ENCODE measurements around the gene SLC9A2. TPM values are rescaled to one million over a fixed set of nuclear protein-coding genes. Genes with fewer than 3 reads are reported as not detected.

Gene SLC9A2
- total RNA-seq (ENCODE audit: unreplicated experiment), result not detected
- long read RNA-seq, result 0 reads

DNA sequence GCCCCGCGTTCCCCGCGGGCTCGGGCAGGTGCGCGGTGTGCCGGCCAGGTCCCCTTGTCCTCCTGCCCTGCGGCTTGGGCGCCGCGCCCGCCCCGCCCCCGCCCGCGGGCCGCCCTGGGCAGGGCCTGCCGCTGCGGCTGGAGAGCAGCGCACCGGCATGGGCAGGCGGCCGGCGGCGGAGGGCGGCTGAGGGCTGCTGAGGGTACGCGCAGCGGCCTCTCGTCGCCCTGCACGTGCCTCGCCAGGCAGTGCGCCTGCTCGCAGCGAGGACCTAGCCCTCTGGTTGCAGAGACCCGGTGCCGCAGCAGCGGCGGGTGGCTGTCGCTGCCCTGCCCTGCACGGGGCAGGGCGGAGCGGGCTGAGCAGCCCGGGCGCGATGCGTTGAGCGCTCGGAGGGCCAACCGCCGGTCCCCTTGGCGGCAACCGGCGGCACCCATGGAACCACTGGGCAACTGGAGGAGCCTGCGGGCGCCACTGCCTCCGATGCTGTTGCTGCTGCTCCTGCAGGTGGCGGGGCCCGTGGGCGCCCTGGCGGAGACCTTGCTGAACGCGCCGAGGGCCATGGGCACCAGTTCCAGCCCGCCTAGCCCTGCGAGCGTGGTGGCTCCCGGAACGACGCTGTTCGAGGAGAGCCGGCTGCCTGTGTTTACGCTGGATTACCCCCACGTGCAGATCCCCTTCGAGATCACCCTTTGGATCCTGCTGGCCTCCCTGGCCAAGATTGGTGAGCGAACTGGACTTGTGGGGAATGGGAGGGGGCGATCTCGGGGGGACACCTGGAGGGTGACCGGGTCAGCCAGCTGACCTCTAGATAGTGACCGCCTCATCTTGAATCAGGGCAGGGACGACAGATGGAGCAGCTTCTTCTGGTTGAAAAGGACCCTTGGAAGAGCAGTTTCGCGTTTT is at the start of gene SLC9A2:
TSS of gene SLC9A2 (plus strand) at position 140 of the 906 bp plus-strand sequence. CDS start at position 436, 296 bp downstream.
- DNase-seq, result peak; percentile 70
- no peaks in the 10 kb centered on the region for H3K36me3 Mint-ChIP-seq (ENCODE audit: unreplicated experiment)
- H3K27ac Mint-ChIP-seq (ENCODE audit: unreplicated experiment), result no peak within 1 kb of the TSS
- H3K4me1 Mint-ChIP-seq (ENCODE audit: low read depth, unreplicated experiment), result peaks cover 3% of the 10 kb centered on the region
- peaks cover 15% of the 10 kb centered on the region for H3K27me3 Mint-ChIP-seq (ENCODE audit: unreplicated experiment)
- H3K9me3 Mint-ChIP-seq (ENCODE audit: unreplicated experiment), result peaks cover 6% of the 10 kb centered on the region
- peak within 1 kb of the TSS; percentile 89 for H3K4me3 Mint-ChIP-seq (ENCODE audit: unreplicated experiment)
- TF ChIP-seq, protein P1, sequence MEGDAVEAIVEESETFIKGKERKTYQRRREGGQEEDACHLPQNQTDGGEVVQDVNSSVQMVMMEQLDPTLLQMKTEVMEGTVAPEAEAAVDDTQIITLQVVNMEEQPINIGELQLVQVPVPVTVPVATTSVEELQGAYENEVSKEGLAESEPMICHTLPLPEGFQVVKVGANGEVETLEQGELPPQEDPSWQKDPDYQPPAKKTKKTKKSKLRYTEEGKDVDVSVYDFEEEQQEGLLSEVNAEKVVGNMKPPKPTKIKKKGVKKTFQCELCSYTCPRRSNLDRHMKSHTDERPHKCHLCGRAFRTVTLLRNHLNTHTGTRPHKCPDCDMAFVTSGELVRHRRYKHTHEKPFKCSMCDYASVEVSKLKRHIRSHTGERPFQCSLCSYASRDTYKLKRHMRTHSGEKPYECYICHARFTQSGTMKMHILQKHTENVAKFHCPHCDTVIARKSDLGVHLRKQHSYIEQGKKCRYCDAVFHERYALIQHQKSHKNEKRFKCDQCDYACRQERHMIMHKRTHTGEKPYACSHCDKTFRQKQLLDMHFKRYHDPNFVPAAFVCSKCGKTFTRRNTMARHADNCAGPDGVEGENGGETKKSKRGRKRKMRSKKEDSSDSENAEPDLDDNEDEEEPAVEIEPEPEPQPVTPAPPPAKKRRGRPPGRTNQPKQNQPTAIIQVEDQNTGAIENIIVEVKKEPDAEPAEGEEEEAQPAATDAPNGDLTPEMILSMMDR (IDR thresholded peaks at IDR 0.05; ENCODE audit: partially characterized antibody, unreplicated experiment), result no peak

- H3K27ac Mint-ChIP-seq (ENCODE audit: unreplicated experiment), result no peak overlapping the region
These were observed 43.5 kb upstream of the SLC9A2 start for GRCh38 chr2:102575888-102576287.

GRCh38 chr2:102578376-102578775 is 41.0 kb upstream of the SLC9A2 start:
- Mint-ChIP-seq H3K4me3 (ENCODE audit: unreplicated experiment) (no peak overlapping the region), H3K4me1 (ENCODE audit: low read depth, unreplicated experiment) (no peaks in the 10 kb centered on the region), H3K9me3 (ENCODE audit: unreplicated experiment) (peaks cover 3% of the 10 kb centered on the region), H3K27me3 (ENCODE audit: unreplicated experiment) (no peaks in the 10 kb centered on the region), H3K36me3 (ENCODE audit: unreplicated experiment) (no peaks in the 10 kb centered on the region), H3K27ac (ENCODE audit: unreplicated experiment) (no peak overlapping the region)
- TF ChIP-seq, protein P1 (IDR thresholded peaks at IDR 0.05; ENCODE audit: partially characterized antibody, unreplicated experiment), result no peak
- no peak for DNase-seq

More at GRCh38 chr2:102575888-102576287, 43.5 kb upstream of the SLC9A2 start:
- Mint-ChIP-seq H3K9me3 (ENCODE audit: unreplicated experiment) (peaks cover under 1% of the 10 kb centered on the region), H3K4me3 (ENCODE audit: unreplicated experiment) (no peak overlapping the region), H3K27me3 (ENCODE audit: unreplicated experiment) (no peaks in the 10 kb centered on the region), H3K36me3 (ENCODE audit: unreplicated experiment) (no peaks in the 10 kb centered on the region), H3K4me1 (ENCODE audit: low read depth, unreplicated experiment) (no peaks in the 10 kb centered on the region)
- DNase-seq, result no peak
- TF ChIP-seq, protein P1 (IDR thresholded peaks at IDR 0.05; ENCODE audit: partially characterized antibody, unreplicated experiment), result no peak

GRCh38 chr2:102581911-102582310 is 37.4 kb upstream of the SLC9A2 start:
- H3K9me3 Mint-ChIP-seq (ENCODE audit: unreplicated experiment), result peaks cover 3% of the 10 kb centered on the region
- no peaks in the 10 kb centered on the region for H3K4me1 Mint-ChIP-seq (ENCODE audit: low read depth, unreplicated experiment)
- no peaks in the 10 kb centered on the region for H3K36me3 Mint-ChIP-seq (ENCODE audit: unreplicated experiment)
- H3K4me3 Mint-ChIP-seq (ENCODE audit: unreplicated experiment), result no peak overlapping the region
- no peak for DNase-seq
- no peaks in the 10 kb centered on the region for H3K27me3 Mint-ChIP-seq (ENCODE audit: unreplicated experiment)
- TF ChIP-seq, protein P1 (IDR thresholded peaks at IDR 0.05; ENCODE audit: partially characterized antibody, unreplicated experiment), result no peak
- H3K27ac Mint-ChIP-seq (ENCODE audit: unreplicated experiment), result no peak overlapping the region

DNA sequence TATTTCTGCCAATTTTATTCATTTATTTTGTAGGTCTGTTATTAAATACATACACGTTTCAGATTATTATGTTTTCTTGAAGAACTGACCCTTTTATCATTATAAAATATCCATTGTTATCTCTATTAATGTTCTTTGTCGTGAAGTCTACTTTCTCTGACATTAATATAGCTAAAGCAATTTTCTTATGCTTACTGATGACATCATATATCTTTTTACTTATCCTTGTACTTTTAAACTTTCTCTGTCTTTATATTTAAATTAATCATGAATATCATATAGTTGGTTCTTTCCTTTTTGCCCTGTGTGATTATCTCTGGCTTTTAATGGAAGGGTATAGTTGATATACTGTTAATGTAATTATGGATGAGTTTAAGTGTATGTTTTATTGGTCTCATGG is 36.5 kb upstream of the SLC9A2 start:
- H3K4me3 Mint-ChIP-seq (ENCODE audit: unreplicated experiment), result no peak overlapping the region

More for the DNA sequence above, 36.5 kb upstream of the SLC9A2 start:
- H3K36me3 Mint-ChIP-seq (ENCODE audit: unreplicated experiment), result no peaks in the 10 kb centered on the region
- TF ChIP-seq, protein P1 (IDR thresholded peaks at IDR 0.05; ENCODE audit: partially characterized antibody, unreplicated experiment), result no peak
- H3K27me3 Mint-ChIP-seq (ENCODE audit: unreplicated experiment), result no peaks in the 10 kb centered on the region
- no peak for DNase-seq
- no peak overlapping the region for H3K27ac Mint-ChIP-seq (ENCODE audit: unreplicated experiment)
- H3K9me3 Mint-ChIP-seq (ENCODE audit: unreplicated experiment), result peaks cover 3% of the 10 kb centered on the region
- H3K4me1 Mint-ChIP-seq (ENCODE audit: low read depth, unreplicated experiment), result no peaks in the 10 kb centered on the region
